Effector memory CD8-positive, alpha-beta T cell (primary cell): ENCODE measurements around the gene ZNF536.
"Not testable (repeated sequence)": the region's sequence is repeated elsewhere in the genome, so short reads cannot be mapped to it uniquely, and the experiment has no call there.

Experiments
- ATAC-seq: fragments of 150-1000 bp; cut with Tn5 transposase; replicated peaks from 2 replicates; pipeline ENCODE4 v1.10.0; 2021; ENCODE audit warnings: mild to moderate bottlenecking, moderate library complexity
- DNase-seq, 3 experiments: peaks; one replicate each; pipeline ENCODE4 v3.0.0; 2021
- H3K27ac Mint-ChIP-seq, 2 donors: one replicate each; pipeline ENCODE4 v1.8.0; 2022; ENCODE audit warnings: mild to moderate bottlenecking in 2 of 2, mixed read lengths in 2 of 2, moderate library complexity in 2 of 2
- H3K27me3 Mint-ChIP-seq, 2 donors: one replicate each; pipeline ENCODE4 v1.8.0; 2022; ENCODE audit warnings: mixed read lengths in 2 of 2
- H3K36me3 Mint-ChIP-seq: one replicate; pipeline ENCODE4 v1.8.0; 2022; ENCODE audit warnings: mild to moderate bottlenecking, moderate library complexity, mixed read lengths; ENCODE audit not compliant: insufficient read depth
- H3K4me1 Mint-ChIP-seq, 2 donors: one replicate each; pipeline ENCODE4 v1.8.0; 2022; ENCODE audit warnings: low read depth in 2 of 2, mixed read lengths in 2 of 2
- H3K4me3 Mint-ChIP-seq, 2 donors: one replicate each; pipeline ENCODE4 v1.8.0; 2022; ENCODE audit warnings: mild to moderate bottlenecking in 2 of 2, mixed read lengths in 2 of 2, moderate library complexity in 2 of 2
- H3K9me3 Mint-ChIP-seq, 2 donors: one replicate each; pipeline ENCODE4 v1.8.0; 2022; ENCODE audit warnings: mixed read lengths in 2 of 2

ZNF536 gene

DNA sequence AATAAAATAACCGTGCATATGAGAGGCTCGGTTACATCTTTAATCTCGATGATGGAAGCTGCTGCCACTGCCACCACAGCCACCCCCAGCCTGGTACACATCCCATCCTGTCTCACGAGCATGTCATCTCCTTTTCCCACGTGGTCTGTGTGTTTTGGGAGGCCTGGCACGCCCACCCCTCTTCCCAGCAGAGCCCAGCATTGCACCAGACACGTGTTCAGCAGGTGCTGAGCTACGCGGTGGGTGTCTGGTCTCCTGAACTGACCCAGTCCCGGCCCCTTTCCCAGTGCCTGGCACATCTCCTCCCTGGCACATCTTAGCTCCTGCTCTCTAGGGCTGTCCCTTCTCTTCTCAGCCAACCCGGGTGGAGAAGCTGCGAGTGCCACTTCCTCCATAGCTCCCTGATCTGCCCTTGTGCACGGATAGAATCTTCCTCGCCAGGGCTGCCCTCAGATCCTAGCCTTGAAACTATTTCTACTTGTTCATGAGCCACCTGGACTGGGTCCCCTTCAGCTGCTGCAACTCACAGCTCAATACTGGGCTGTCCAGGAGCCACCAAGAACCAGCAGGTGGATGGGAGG is 36.8 kb upstream of the ZNF536 start:
- no peak for ATAC-seq
- Mint-ChIP-seq H3K9me3 (peaks cover 0 to 3% of the 10 kb centered on the region in 2 donors), H3K27me3 (peaks cover 13 to 16% of the 10 kb centered on the region in 2 donors)

GRCh38 chr19:30336290-30336689 is 35.9 kb upstream of the ZNF536 start:
- Mint-ChIP-seq H3K36me3 (no peaks in the 10 kb centered on the region), H3K4me1 (no peaks in the 10 kb centered on the region), H3K27me3 (peaks cover 13 to 16% of the 10 kb centered on the region in 2 donors), H3K27ac (no peak overlapping the region), H3K9me3 (peaks cover 0 to 3% of the 10 kb centered on the region in 2 donors), H3K4me3 (no peak overlapping the region)
- ATAC-seq (no peak), DNase-seq (no peak)

More for the DNA sequence above, 36.8 kb upstream of the ZNF536 start:
- no peaks in the 10 kb centered on the region for H3K4me1 Mint-ChIP-seq
- H3K36me3 Mint-ChIP-seq, result no peaks in the 10 kb centered on the region
- no peak for DNase-seq
- no peak overlapping the region for H3K27ac Mint-ChIP-seq
- H3K4me3 Mint-ChIP-seq, result no peak overlapping the region

DNA sequence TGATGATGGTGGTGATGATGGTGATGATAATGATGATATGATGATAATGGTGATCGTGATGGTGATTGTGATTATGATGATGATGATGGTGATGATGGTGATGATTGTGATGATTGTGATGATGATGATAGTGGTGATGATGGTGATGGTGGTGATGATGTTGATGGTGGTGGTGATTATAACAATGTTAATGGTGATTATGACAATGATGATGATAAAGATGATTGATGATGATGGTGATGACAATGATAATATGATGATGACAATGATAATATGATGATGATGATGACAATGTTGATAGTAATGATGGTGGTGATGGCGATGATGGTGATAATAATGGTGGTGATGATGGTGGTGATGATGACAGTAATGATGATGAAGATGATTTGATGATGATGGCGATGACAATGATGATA is 34.1 kb upstream of the ZNF536 start:
- H3K4me1 Mint-ChIP-seq, result no peaks in the 10 kb centered on the region
- ATAC-seq, result no peak
- no peaks in the 10 kb centered on the region for H3K36me3 Mint-ChIP-seq
- no peak overlapping the region for H3K27ac Mint-ChIP-seq
- no peaks in the 10 kb centered on the region for H3K9me3 Mint-ChIP-seq
- no peak overlapping the region for H3K4me3 Mint-ChIP-seq
- H3K27me3 Mint-ChIP-seq, result no peaks in the 10 kb centered on the region
- DNase-seq, result no peak

GRCh38 chr19:30338878-30339623 is 33.1 kb upstream of the ZNF536 start:
- H3K4me1 Mint-ChIP-seq, result no peaks in the 10 kb centered on the region
- no peak overlapping the region for H3K4me3 Mint-ChIP-seq
- ATAC-seq, result no peak
- H3K36me3 Mint-ChIP-seq, result no peaks in the 10 kb centered on the region
- H3K27me3 Mint-ChIP-seq, result no peaks in the 10 kb centered on the region
- no peak for DNase-seq
- no peak overlapping the region for H3K27ac Mint-ChIP-seq
- H3K9me3 Mint-ChIP-seq, result no peaks in the 10 kb centered on the region

- Mint-ChIP-seq H3K4me1 (no peaks in the 10 kb centered on the region), H3K27ac (no peak overlapping the region), H3K9me3 (no peaks in the 10 kb centered on the region), H3K4me3 (no peak overlapping the region), H3K36me3 (no peaks in the 10 kb centered on the region), H3K27me3 (no peaks in the 10 kb centered on the region)
- DNase-seq (no peak), ATAC-seq (no peak)
Observed at GRCh38 chr19:30339624-30340525, 32.3 kb upstream of the ZNF536 start.

- Mint-ChIP-seq H3K4me3 (no peak overlapping the region), H3K27me3 (no peaks in the 10 kb centered on the region), H3K27ac (no peak overlapping the region), H3K36me3 (no peaks in the 10 kb centered on the region), H3K9me3 (no peaks in the 10 kb centered on the region), H3K4me1 (no peaks in the 10 kb centered on the region)
- ATAC-seq (no peak), DNase-seq (no peak)
Observed at GRCh38 chr19:30340771-30341561, 31.2 kb upstream of the ZNF536 start.

DNA sequence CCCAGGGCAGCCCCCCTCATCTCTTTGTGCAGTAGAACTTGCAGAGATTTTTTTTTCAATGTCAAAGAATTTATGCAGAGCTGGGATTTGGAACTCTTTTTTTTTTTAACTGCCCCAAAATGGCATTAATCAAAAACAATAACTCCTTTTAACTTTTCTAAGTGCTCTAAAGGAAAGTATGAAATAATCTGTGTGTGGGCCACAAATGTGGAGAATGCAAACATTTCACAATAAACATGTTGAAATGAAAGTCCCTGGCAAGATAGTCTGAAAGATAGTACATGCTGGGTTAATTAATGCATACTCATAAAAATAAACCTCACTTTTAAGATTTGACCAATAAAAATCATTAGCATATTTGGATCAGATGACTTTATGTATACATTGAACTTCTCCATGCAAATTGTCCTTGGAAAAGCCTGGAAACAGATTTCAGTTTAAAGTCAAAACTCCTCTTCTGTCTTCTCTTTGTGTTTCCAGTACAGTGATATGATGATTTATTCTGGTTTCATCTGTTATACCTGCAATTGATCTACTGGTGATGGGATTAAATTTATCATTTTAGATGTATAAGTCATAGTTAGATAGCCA is 30.5 kb upstream of the ZNF536 start:
- H3K9me3 Mint-ChIP-seq, result no peaks in the 10 kb centered on the region
- H3K27me3 Mint-ChIP-seq, result no peaks in the 10 kb centered on the region
- H3K4me3 Mint-ChIP-seq, result no peak overlapping the region
- H3K36me3 Mint-ChIP-seq, result no peaks in the 10 kb centered on the region
- ATAC-seq, result no peak
- no peak for DNase-seq
- H3K4me1 Mint-ChIP-seq, result no peaks in the 10 kb centered on the region
- H3K27ac Mint-ChIP-seq, result no peak overlapping the region

GRCh38 chr19:30342901-30343300 is 29.3 kb upstream of the ZNF536 start:
- Mint-ChIP-seq H3K4me3 (no peak overlapping the region), H3K9me3 (no peaks in the 10 kb centered on the region), H3K27me3 (no peaks in the 10 kb centered on the region), H3K27ac (no peak overlapping the region), H3K4me1 (no peaks in the 10 kb centered on the region), H3K36me3 (no peaks in the 10 kb centered on the region)
- ATAC-seq, result no peak
- DNase-seq, result no peak

- ATAC-seq (no peak), DNase-seq (no peak)
- no peak overlapping the region for H3K27ac Mint-ChIP-seq
- H3K9me3 Mint-ChIP-seq, result no peaks in the 10 kb centered on the region
- no peaks in the 10 kb centered on the region for H3K4me1 Mint-ChIP-seq
- H3K36me3 Mint-ChIP-seq, result no peaks in the 10 kb centered on the region
- H3K4me3 Mint-ChIP-seq, result no peak overlapping the region
- H3K27me3 Mint-ChIP-seq, result no peaks in the 10 kb centered on the region
Observed at GRCh38 chr19:30344446-30345425, 27.4 kb upstream of the ZNF536 start.

- Mint-ChIP-seq H3K4me3 (no peak overlapping the region), H3K27me3 (no peaks in the 10 kb centered on the region), H3K27ac (no peak overlapping the region), H3K9me3 (no peaks in the 10 kb centered on the region), H3K4me1 (no peaks in the 10 kb centered on the region), H3K36me3 (no peaks in the 10 kb centered on the region)
- ATAC-seq (no peak), DNase-seq (no peak)
Observed at GRCh38 chr19:30345686-30346085, 26.5 kb upstream of the ZNF536 start.

GRCh38 chr19:30346468-30346867 is 25.7 kb upstream of the ZNF536 start:
- not testable (repeated sequence) for H3K9me3 Mint-ChIP-seq, DNase-seq, H3K4me3 Mint-ChIP-seq, H3K27ac Mint-ChIP-seq, H3K4me1 Mint-ChIP-seq, ATAC-seq, H3K27me3 Mint-ChIP-seq, H3K36me3 Mint-ChIP-seq

GRCh38 chr19:30349131-30349730 is 23.0 kb upstream of the ZNF536 start:
- ATAC-seq, result no peak
- H3K4me3 Mint-ChIP-seq, result no peak overlapping the region
- H3K27ac Mint-ChIP-seq, result no peak overlapping the region
- H3K4me1 Mint-ChIP-seq, result peaks cover 0 to 1% of the 10 kb centered on the region in 2 donors
- H3K27me3 Mint-ChIP-seq, result peaks cover 21 to 23% of the 10 kb centered on the region in 2 donors
- no peaks in the 10 kb centered on the region for H3K36me3 Mint-ChIP-seq
- H3K9me3 Mint-ChIP-seq, result no peaks in the 10 kb centered on the region
- DNase-seq, result no peak
